Ovary (tissue), 3 donors: Measurements from ENCODE around the gene FAM171A2.

Experiments
- EP300 ChIP-seq: sonication (generic); formaldehyde crosslinking; IDR thresholded peaks from one replicate; pipeline ENCODE4 v1.6.1; 2017; ENCODE audit warnings: antibody characterized with exemption
- POLR2A ChIP-seq: fragments of 450-650 bp; IDR thresholded peaks from one replicate; pipeline ENCODE4 v1.6.1; 2017; ENCODE audit warnings: antibody characterized with exemption, mild to moderate bottlenecking, moderate library complexity
- TF ChIP-seq, protein P1 (sequence below), 3 donors: fragments of 450-650 bp in 2 of 3; fragments of 200-600 bp in 1 of 3; IDR thresholded peaks; one replicate each; pipeline versions ENCODE4 v1.5.1 to v1.8.0; 2016 to 2022; ENCODE audit warnings: antibody characterized with exemption in 3 of 3, mild to moderate bottlenecking in 1 of 3
- donor health status: DM: no; HTN: no; CAD: no.

DNA sequence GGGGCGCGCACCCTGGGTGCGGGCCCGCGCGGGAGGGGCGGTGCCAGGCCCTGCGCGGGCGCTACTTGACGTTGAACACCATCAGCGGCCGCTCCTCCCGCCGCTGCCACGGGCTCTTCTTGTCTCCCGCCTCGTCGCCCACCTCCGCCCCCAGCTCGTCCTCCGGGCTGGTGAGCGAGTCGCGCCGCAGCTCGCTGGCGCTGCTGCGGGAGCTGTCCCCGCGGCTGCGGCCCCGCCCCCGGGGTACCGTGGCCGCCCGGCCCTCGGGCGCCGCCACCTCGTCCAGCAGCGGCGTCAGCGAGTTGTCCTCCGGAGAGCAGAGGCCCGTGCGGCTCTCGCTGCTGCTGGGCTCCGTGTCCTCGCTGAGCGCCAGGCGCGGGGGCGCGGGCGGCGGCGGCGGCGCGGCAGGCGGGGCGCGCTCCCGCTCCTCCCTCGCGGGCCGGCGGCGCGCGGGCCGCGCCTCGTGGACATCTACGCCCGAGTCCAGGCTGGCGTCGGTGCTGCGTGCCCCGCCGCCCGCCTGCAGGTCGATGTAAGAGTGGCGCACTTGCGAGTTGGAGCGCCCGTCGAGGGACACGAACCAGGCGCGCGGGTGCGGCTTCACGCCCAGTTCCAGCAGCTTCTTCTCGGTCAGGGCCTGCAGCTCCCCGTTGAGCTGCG, 9.9 kb downstream of the FAM171A2 start:
- TF ChIP-seq, protein P1, sequence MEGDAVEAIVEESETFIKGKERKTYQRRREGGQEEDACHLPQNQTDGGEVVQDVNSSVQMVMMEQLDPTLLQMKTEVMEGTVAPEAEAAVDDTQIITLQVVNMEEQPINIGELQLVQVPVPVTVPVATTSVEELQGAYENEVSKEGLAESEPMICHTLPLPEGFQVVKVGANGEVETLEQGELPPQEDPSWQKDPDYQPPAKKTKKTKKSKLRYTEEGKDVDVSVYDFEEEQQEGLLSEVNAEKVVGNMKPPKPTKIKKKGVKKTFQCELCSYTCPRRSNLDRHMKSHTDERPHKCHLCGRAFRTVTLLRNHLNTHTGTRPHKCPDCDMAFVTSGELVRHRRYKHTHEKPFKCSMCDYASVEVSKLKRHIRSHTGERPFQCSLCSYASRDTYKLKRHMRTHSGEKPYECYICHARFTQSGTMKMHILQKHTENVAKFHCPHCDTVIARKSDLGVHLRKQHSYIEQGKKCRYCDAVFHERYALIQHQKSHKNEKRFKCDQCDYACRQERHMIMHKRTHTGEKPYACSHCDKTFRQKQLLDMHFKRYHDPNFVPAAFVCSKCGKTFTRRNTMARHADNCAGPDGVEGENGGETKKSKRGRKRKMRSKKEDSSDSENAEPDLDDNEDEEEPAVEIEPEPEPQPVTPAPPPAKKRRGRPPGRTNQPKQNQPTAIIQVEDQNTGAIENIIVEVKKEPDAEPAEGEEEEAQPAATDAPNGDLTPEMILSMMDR (IDR thresholded peaks at IDR 0.05): no peak
- no peak for TF ChIP-seq EP300
- no peak for TF ChIP-seq POLR2A
